ENCODE data around the gene DEFB132. TPM values are rescaled to one million over a fixed set of nuclear protein-coding genes. Genes with fewer than 3 reads are reported as not detected.

DEFB132 gene
- total and polyA plus RNA-seq, 2 donors (not counting 1 experiment from before 2014, with no cell fraction given) = not detected

DNA sequence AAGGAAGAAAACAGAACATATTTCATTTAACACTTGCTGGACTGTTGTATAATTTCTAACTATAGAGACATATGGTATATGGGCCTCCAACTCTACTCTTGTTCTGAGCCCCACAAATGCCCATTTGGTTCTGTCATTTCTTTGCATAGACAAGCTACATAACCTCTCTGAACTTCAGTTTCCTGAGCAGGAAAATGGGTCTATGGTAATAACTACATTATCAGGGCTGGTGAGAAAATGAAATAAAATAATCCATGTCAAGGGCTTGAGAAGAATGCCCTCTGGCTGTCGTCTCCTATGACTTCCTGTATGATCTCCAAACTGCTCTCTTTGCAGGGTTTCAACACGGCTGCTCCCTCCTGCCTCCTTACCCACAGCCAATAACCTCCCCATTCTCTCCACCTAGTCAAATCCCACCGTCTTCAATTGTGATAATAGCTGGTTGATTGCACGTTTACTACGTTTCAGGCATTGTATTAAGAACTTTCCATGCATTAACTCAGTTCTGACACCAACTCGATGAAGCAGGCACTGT is 51.8 kb downstream of the DEFB132 start:
- Histone ChIP-seq H3K4me2 (ENCODE audit: extremely low read depth, insufficient read depth, low read length) (peak overlapping the region; percentile 86), H3K79me2 (ENCODE audit: control insufficient read depth, insufficient read depth, low read length) (no peaks in the 10 kb centered on the region), H3K27me3 (ENCODE audit: control insufficient read depth, insufficient read depth, low read length) (no peaks in the 10 kb centered on the region), H3K4me3 (replicated peaks in 1 of 4; ENCODE audit: control extremely low read depth in 1 of 4, insufficient read depth in 1 of 4, low read depth in 3 of 4, low read length in 4 of 4) (peak overlapping the region; percentile 20 to 65 (median 48)), H3K36me3 (ENCODE audit: control insufficient read depth, insufficient read depth, low read length) (no peaks in the 10 kb centered on the region), H3K9me3 (ENCODE audit: control insufficient read depth, insufficient read depth, low read depth, low read length) (no peaks in the 10 kb centered on the region), H3K9ac (ENCODE audit: insufficient read depth, low read length) (peak overlapping the region; percentile 75), H2AFZ (ENCODE audit: low read length) (peak overlapping the region; percentile 52), H4K20me1 (ENCODE audit: control insufficient read depth, extremely low read depth, insufficient read depth, low read length) (no peaks in the 10 kb centered on the region), H3K27ac (ENCODE audit: insufficient read depth, low read length) (peak overlapping the region; percentile 97), H3K4me1 (ENCODE audit: control insufficient read depth, extremely low read depth, insufficient read depth, low read length) (peaks cover 11% of the 10 kb centered on the region)
- peak in 1 of 2 donors; percentile 76 for DNase-seq (ENCODE audit: low read depth in 2 of 2)
- no peak for TF ChIP-seq EZH2 (IDR thresholded peaks at IDR 0.05; ENCODE audit: low read length, missing control alignments)
- TF ChIP-seq, protein P1, sequence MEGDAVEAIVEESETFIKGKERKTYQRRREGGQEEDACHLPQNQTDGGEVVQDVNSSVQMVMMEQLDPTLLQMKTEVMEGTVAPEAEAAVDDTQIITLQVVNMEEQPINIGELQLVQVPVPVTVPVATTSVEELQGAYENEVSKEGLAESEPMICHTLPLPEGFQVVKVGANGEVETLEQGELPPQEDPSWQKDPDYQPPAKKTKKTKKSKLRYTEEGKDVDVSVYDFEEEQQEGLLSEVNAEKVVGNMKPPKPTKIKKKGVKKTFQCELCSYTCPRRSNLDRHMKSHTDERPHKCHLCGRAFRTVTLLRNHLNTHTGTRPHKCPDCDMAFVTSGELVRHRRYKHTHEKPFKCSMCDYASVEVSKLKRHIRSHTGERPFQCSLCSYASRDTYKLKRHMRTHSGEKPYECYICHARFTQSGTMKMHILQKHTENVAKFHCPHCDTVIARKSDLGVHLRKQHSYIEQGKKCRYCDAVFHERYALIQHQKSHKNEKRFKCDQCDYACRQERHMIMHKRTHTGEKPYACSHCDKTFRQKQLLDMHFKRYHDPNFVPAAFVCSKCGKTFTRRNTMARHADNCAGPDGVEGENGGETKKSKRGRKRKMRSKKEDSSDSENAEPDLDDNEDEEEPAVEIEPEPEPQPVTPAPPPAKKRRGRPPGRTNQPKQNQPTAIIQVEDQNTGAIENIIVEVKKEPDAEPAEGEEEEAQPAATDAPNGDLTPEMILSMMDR (conservative IDR thresholded peaks at IDR 0.05 in 1 of 2, IDR thresholded peaks at IDR 0.05 in 1 of 2; ENCODE audit: low read depth in 1 of 2, low read length in 2 of 2) = peak in 1 of 2 donors; percentile 30

DNA sequence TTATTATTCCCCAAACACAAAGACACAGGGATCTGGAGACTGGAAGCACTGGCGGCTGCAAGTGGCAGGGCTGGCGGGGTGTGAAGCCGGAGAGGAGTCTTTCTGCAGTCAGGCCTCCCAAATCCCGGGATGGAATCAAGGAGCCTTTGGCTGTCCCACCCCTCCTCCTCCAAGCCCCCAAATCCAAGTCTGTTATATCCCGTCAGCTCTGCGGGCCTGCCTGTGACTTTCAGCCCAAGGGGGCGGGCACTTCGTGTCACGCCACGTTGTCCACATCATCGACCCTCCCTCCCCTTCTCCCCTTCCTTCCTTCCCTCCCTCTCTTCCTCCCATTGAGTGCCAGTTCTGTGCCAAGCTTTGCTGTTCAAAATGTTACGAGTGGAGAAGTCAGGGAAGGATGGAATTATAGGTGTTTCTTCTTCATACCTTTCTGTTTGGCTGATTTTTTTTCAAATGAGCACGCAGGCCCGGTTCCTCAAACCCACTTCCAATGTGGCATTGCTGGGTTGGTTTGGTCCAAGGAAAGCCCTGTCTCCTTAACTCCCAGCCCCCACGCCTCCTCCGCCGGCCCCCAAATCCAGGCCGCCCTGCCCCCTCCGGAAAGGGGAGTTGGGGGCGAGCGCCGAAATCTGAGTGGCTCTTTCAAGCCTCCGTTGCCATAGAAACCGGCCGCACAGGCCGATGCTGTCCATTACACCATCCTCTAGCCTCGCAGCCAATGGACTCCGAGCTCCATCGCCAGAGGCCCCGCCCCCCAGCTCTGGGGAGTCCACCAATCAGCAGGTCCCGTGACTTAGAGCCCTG is 52.5 kb downstream of the DEFB132 start:
- no peaks in the 10 kb centered on the region for H4K20me1 ChIP-seq (ENCODE audit: control insufficient read depth, extremely low read depth, insufficient read depth, low read length)
- no peaks in the 10 kb centered on the region for H3K9me3 ChIP-seq (ENCODE audit: control insufficient read depth, insufficient read depth, low read depth, low read length)
- peak overlapping the region; percentile 97 for H3K27ac ChIP-seq (ENCODE audit: insufficient read depth, low read length)
- H3K36me3 ChIP-seq (ENCODE audit: control insufficient read depth, insufficient read depth, low read length) = no peaks in the 10 kb centered on the region
- peak overlapping the region; percentile 52 for H2AFZ ChIP-seq (ENCODE audit: low read length)
- no peak for TF ChIP-seq EZH2 (IDR thresholded peaks at IDR 0.05; ENCODE audit: low read length, missing control alignments)
- DNase-seq (ENCODE audit: low read depth in 2 of 2) = peak; percentile 100
- no peaks in the 10 kb centered on the region for H3K79me2 ChIP-seq (ENCODE audit: control insufficient read depth, insufficient read depth, low read length)
- peak overlapping the region; percentile 34 to 65 (median 52) for H3K4me3 ChIP-seq (replicated peaks in 1 of 4; ENCODE audit: control extremely low read depth in 1 of 4, insufficient read depth in 1 of 4, low read depth in 3 of 4, low read length in 4 of 4)
- no peaks in the 10 kb centered on the region for H3K27me3 ChIP-seq (ENCODE audit: control insufficient read depth, insufficient read depth, low read length)
- H3K4me2 ChIP-seq (ENCODE audit: extremely low read depth, insufficient read depth, low read length) = peak overlapping the region; percentile 86
- H3K4me1 ChIP-seq (ENCODE audit: control insufficient read depth, extremely low read depth, insufficient read depth, low read length) = peaks cover 11% of the 10 kb centered on the region
- peak overlapping the region; percentile 75 for H3K9ac ChIP-seq (ENCODE audit: insufficient read depth, low read length)

DNA sequence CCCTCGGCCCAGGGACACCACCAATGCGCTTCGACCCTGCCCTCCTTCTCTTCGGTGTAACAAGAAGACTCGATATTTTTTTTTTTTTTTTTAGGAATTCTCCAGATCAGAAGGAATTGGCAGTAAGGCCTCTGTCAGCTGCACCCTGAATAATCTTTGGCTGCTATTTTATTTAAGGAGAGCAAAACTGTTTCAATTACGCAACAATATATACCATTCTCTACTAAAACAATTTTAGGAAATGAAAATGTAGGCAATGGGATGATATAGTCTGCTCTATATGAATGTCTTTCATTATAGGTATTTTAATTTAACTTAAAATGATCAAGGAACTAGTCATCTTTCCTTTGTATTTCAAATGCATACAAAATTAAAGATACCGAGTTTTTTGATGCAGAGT is 53.1 kb downstream of the DEFB132 start:
- DNase-seq (ENCODE audit: low read depth in 2 of 2) = no peak
- Histone ChIP-seq H3K36me3 (ENCODE audit: control insufficient read depth, insufficient read depth, low read length) (no peaks in the 10 kb centered on the region), H3K27me3 (ENCODE audit: control insufficient read depth, insufficient read depth, low read length) (no peaks in the 10 kb centered on the region), H3K4me3 (replicated peaks in 1 of 4; ENCODE audit: control extremely low read depth in 1 of 4, insufficient read depth in 1 of 4, low read depth in 3 of 4, low read length in 4 of 4) (no peak overlapping the region), H3K27ac (ENCODE audit: insufficient read depth, low read length) (no peak overlapping the region), H3K79me2 (ENCODE audit: control insufficient read depth, insufficient read depth, low read length) (no peaks in the 10 kb centered on the region), H3K4me2 (ENCODE audit: extremely low read depth, insufficient read depth, low read length) (peak overlapping the region; percentile 56), H3K9ac (ENCODE audit: insufficient read depth, low read length) (no peak overlapping the region), H2AFZ (ENCODE audit: low read length) (no peak overlapping the region), H4K20me1 (ENCODE audit: control insufficient read depth, extremely low read depth, insufficient read depth, low read length) (no peaks in the 10 kb centered on the region), H3K4me1 (ENCODE audit: control insufficient read depth, extremely low read depth, insufficient read depth, low read length) (peaks cover 11% of the 10 kb centered on the region), H3K9me3 (ENCODE audit: control insufficient read depth, insufficient read depth, low read depth, low read length) (no peaks in the 10 kb centered on the region)
- TF ChIP-seq EZH2 (IDR thresholded peaks at IDR 0.05; ENCODE audit: low read length, missing control alignments) = no peak
- TF ChIP-seq, protein P1 (conservative IDR thresholded peaks at IDR 0.05 in 1 of 2, IDR thresholded peaks at IDR 0.05 in 1 of 2; ENCODE audit: low read depth in 1 of 2, low read length in 2 of 2) = no peak

Other genes starting within 250 kb of the DEFB132 start
- gene DEFB125, start 170.1 kb upstream of the DEFB132 start, total RNA-seq = not detected in 2 replicates
- not detected in 2 replicates for gene DEFB125, start 170.1 kb upstream of the DEFB132 start, polyA plus RNA-seq
- not detected in 2 replicates for gene DEFB126, start 115.1 kb upstream of the DEFB132 start, total RNA-seq
- not detected in 2 replicates for gene DEFB126, start 115.1 kb upstream of the DEFB132 start, polyA plus RNA-seq
- gene DEFB127, start 100.3 kb upstream of the DEFB132 start, total RNA-seq = not detected in 2 replicates
- gene DEFB127, start 100.3 kb upstream of the DEFB132 start, polyA plus RNA-seq = not detected in 2 replicates
- gene DEFB128, start 68.0 kb upstream of the DEFB132 start, total RNA-seq = not detected in 2 replicates
- not detected in 2 replicates for gene DEFB128, start 68.0 kb upstream of the DEFB132 start, polyA plus RNA-seq
- gene DEFB129, start 30.5 kb upstream of the DEFB132 start, total RNA-seq = not detected in 2 replicates
- not detected in 2 replicates for gene DEFB129, start 30.5 kb upstream of the DEFB132 start, polyA plus RNA-seq
- 3.9 and 4.8 TPM in 2 replicates for gene C20orf96, start 33.0 kb downstream of the DEFB132 start, total RNA-seq
- gene C20orf96, start 33.0 kb downstream of the DEFB132 start, polyA plus RNA-seq = 8.5 and 8.9 TPM in 2 replicates
- gene ZCCHC3, start 39.8 kb downstream of the DEFB132 start, total RNA-seq = 11.6 and 11.8 TPM in 2 replicates
- gene ZCCHC3, start 39.8 kb downstream of the DEFB132 start, polyA plus RNA-seq = 8.7 TPM in 2 replicates
- 5.6 and 7.3 TPM in 2 replicates for gene SOX12, start 67.8 kb downstream of the DEFB132 start, total RNA-seq
- gene SOX12, start 67.8 kb downstream of the DEFB132 start, polyA plus RNA-seq = 4.0 and 4.7 TPM in 2 replicates
- gene NRSN2, start 89.4 kb downstream of the DEFB132 start, total RNA-seq = 23.1 and 34.5 TPM in 2 replicates
- 56.0 and 60.5 TPM in 2 replicates for gene NRSN2, start 89.4 kb downstream of the DEFB132 start, polyA plus RNA-seq
- 194 and 202 TPM in 2 replicates for gene TRIB3, start 123.0 kb downstream of the DEFB132 start, total RNA-seq
- 13.3 and 23.4 TPM in 2 replicates for gene TRIB3, start 123.0 kb downstream of the DEFB132 start, polyA plus RNA-seq
- 81.7 and 89.0 TPM in 2 replicates for gene RBCK1, start 150.6 kb downstream of the DEFB132 start, total RNA-seq
- gene RBCK1, start 150.6 kb downstream of the DEFB132 start, polyA plus RNA-seq = 35.2 and 36.3 TPM in 2 replicates
- 28.8 and 33.9 TPM in 2 replicates for gene TBC1D20, start 204.8 kb downstream of the DEFB132 start, total RNA-seq
- gene TBC1D20, start 204.8 kb downstream of the DEFB132 start, polyA plus RNA-seq = 36.8 and 38.3 TPM in 2 replicates

Measured in fibroblast of lung (primary cell).